Lower leg skin (tissue), 3 donors: ENCODE data around the gene STARD10.

Experiments used
- CTCF ChIP-seq, 3 donors: fragments of 450-650 bp; IDR thresholded peaks; one replicate each; pipeline ENCODE4 v1.5.1; 2016; ENCODE audit warnings: antibody characterized with exemption in 3 of 3, mild to moderate bottlenecking in 3 of 3, moderate library complexity in 2 of 3
- POLR2A ChIP-seq, 2 donors: fragments of 450-650 bp; IDR thresholded peaks; one replicate each; pipeline ENCODE4 v1.6.1; 2016 to 2017; ENCODE audit warnings: antibody characterized with exemption in 2 of 2, mild to moderate bottlenecking in 1 of 2, moderate library complexity in 1 of 2

- TF ChIP-seq CTCF (IDR thresholded peaks at IDR 0.05) (no peak), POLR2A (IDR thresholded peaks at IDR 0.05) (no peak)
These were observed 69.8 kb downstream of the STARD10 start for GRCh38 chr11:72724021-72724551.
